Activated CD4-positive, alpha-beta T cell treated with anti-CD3 and anti-CD28 coated beads, Interleukin-2, Interleukin-4, amounts not matched to agents 100 ng/mL and 50 ng/mL, durations not matched to agents 16 hours and 8 hours (primary cell): ENCODE results near the gene LAMA5.

Experiments
- DNase-seq: peaks from one replicate; pipeline ENCODE4 v3.0.0-alpha.2; 2020; ENCODE audit warnings: low spot score

Gene LAMA5

DNA sequence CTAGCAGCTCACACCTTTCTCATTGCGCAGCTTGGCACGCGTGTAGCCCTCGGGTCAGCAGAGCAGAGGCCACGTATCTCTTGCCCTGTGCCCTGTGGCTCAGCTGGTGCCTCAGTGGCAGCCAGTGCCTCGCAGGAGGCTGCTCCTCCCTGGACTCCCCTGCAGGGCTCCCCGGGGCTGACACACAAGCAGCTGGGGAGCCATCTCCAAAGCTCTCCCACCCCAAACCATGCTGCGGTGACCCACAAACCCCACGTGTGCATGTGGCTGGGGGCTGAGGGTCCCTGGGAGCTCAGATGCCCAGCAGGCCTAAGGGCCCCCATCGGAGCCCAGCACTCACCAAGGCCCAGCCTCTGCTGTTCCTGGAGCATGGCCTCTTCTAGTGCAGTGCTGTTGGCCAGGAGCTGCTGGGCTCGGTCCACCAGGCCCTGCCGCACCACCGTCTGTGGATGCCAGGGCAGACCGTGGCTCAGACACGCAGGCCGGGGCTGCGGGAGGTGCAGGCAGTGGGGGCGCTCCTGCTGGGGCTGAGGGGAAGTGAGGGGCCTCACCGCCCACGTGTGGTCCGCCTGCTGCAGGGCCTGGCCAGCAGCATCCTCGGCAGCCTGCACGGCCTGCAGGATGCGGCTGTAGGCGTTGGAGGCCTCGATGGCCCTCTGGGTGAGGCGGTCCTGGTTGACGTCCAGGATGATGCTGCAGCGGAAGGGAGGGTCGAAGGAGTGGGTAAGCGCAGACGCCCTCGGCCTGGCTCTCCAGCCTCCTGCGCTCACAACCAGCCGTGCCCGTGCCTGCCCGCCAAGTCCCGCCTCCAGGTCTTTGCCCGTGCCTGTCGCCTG, 50.6 kb downstream of the LAMA5 start:
- no peak for DNase-seq

- no peak for DNase-seq
Observed at GRCh38 chr20:62315773-62316172, 51.3 kb downstream of the LAMA5 start.

- no peak for DNase-seq
Observed at GRCh38 chr20:62314711-62315302, 52.3 kb downstream of the LAMA5 start.

- no peak for DNase-seq
Observed at GRCh38 chr20:62314339-62314638, 52.8 kb downstream of the LAMA5 start.

DNA sequence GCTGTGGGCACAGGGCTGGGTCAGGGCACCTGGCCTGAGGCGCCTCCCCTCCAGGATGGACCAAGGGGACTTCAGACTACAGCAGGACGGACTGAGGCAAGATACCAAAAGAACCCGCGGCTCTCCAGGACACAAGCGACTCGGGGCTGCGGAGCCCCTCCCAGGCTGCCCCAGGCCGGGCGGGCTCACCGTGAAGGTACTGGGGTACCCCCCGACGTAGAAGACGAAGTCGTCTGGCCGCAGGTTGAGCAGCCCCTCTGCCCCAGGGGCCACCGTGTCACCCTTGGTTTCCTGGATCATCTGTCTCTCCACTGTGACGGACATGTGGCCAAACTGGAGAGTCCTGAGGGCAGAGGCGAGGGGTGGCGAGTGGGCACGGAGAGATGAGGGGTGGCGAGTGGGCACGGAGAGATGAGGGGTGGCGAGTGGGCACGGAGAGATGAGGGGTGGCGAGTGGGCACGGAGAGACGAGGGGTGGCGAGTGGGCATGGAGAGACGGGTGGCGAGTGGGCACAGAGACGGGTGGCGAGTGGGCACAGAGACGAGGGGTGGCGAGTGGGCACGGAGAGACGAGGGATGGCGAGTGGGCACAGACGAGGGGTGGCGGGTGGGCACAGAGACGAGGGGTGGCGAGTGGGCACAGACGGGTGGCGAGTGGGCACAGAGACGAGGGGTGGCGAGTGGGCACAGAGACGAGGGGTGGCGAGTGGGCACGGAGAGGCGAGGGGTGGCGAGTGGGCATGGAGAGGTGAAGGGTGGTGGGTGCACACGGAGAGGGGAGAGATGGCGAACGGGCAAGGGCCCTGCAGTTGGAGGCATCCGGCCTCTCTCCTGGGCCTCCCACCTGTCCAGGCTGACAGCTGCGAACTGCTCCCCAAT, 53.4 kb downstream of the LAMA5 start:
- no peak for DNase-seq

- no peak for DNase-seq
Observed at GRCh38 chr20:62313021-62313420, 54.1 kb downstream of the LAMA5 start.

DNA sequence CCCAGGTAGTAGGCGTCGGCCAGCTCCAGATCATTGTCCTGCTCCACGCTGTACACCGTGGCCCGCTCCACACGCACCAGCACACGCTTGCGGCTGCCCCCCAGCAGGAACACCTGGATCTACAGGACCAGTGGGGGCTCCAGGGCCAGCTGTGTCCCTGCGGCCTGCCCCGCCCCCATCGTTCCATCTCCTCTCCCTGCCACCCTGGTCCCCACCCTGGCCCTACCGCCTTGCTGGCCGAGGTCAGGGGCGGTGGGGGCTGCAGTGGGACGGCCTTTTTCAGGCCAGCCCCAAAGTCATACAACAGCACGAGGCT, 54.5 kb downstream of the LAMA5 start:
- DNase-seq, result no peak

GRCh38 chr20:62311832-62312661, 55.1 kb downstream of the LAMA5 start:
- DNase-seq, result no peak

DNA sequence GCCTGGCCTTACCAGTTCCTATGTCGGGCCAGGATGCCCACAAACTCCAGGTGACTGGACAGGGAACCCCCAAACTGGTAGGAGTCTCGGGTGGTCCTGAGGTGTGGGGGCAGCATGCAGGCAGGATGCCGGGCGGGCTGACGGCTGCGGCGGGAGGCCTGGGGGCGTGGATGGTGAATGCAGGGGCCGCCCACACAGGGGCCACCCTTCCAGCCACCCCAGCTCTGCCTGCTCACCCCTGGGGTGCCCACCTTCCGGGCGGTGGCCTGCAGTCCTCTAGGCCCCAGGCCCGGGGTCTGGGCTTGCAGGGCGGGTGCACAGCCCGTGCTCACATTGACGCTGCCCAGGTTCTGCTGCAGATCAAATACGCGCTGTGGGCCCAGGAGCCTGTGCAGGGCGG, 56.0 kb downstream of the LAMA5 start:
- DNase-seq, result no peak

GRCh38 chr20:62310757-62311121, 56.4 kb downstream of the LAMA5 start:
- DNase-seq, result no peak

GRCh38 chr20:62309947-62310756, 57.0 kb downstream of the LAMA5 start:
- DNase-seq, result no peak

GRCh38 chr20:62309198-62309944, 57.7 kb downstream of the LAMA5 start:
- no peak for DNase-seq

- DNase-seq, result no peak
Observed at GRCh38 chr20:62308102-62308822, 58.9 kb downstream of the LAMA5 start.

GRCh38 chr20:62307226-62308101, 59.6 kb downstream of the LAMA5 start:
- no peak for DNase-seq

DNA sequence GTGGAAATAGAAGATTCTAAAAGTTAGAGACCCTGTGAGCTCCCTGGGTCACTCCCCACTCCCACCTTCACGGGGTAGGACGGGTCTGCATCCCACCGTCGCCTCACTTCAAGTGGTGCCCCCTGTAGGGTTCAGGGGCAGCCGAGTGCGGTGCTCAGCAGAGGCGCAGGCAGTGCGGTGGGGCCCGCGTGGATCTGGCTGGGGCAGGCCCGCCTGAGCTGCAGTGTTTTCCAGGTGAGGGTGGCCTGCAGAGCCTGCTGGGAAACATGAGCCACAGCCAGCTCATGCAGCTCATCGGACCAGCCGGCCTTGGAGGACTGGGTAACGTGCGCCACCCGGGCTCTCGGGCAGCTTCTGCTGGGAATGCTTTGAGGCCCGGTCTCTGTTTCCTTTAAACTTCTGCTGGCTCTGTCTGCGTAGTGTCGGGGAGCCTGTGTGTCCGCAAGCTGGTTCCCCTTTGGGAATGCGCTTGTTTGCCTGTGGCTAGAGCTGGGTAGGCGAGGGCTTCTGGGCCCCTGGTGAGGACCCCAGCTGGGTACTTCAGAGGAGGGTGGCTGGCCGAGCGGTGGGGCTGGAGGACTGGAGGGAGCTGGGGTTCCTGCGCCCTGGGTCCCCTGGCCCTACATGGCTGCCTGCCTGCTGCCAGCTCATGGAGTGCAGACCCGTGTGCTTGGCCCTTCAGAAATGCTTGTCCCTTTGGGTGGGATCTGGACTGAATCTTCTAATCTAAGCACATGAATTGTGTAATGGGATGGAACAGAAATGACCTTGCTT, 60.5 kb downstream of the LAMA5 start:
- DNase-seq, result no peak

- DNase-seq, result no peak
Observed at GRCh38 chr20:62305765-62306413, 61.2 kb downstream of the LAMA5 start.

- no peak for DNase-seq
Observed at GRCh38 chr20:62305149-62305764, 61.9 kb downstream of the LAMA5 start.
